GM23338 (cell line): ENCODE measurements around the gene CDK4. TPM values are rescaled to one million over a fixed set of nuclear protein-coding genes. Genes with fewer than 3 reads are reported as not detected.

Experiments
- ATAC-seq: fragments of 200-7000 bp; cut with Tn5 transposase; 3 replicates; pipeline ENCODE4 v1.9.1; 2020
- DNase-seq: peaks from one replicate; pipeline ENCODE4 v3.0.0-alpha.2; 2015; ENCODE audit warnings: low spot score
- H2AFZ ChIP-seq: fragments of 200-600 bp; sonication (generic); 2 replicates; pipeline ENCODE4 v1.8.0; 2016; ENCODE audit warnings: antibody characterized with exemption, mild to moderate bottlenecking, moderate library complexity
- H3F3A ChIP-seq: fragments of 200-600 bp; sonication (generic); replicated peaks from 2 replicates; pipeline ENCODE4 v1.8.0; 2017; ENCODE audit warnings: antibody characterized with exemption, mixed run types, low read depth
- H3K27ac ChIP-seq: fragments of 200-600 bp; sonication (generic); 2 replicates; pipeline ENCODE4 v1.6.1; 2016; ENCODE audit warnings: low read depth
- H3K27me3 ChIP-seq: fragments of 200-600 bp; sonication (generic); 2 replicates; pipeline ENCODE4 v1.8.0; 2016; ENCODE audit warnings: mild to moderate bottlenecking, mixed run types, moderate library complexity; ENCODE audit not compliant: insufficient read depth
- H3K36me3 ChIP-seq: fragments of 200-600 bp; sonication (generic); 2 replicates; pipeline ENCODE4 v1.8.0; 2016; ENCODE audit warnings: mild to moderate bottlenecking; ENCODE audit not compliant: insufficient read depth
- H3K4me1 ChIP-seq: fragments of 200-600 bp; sonication (generic); 2 replicates; pipeline ENCODE4 v1.8.0; 2016; ENCODE audit warnings: mild to moderate bottlenecking, moderate library complexity; ENCODE audit not compliant: insufficient read depth
- H3K4me2 ChIP-seq: fragments of 200-600 bp; sonication (generic); 2 replicates; pipeline ENCODE4 v1.7.1; 2017; ENCODE audit warnings: mixed run types
- H3K4me3 ChIP-seq: fragments of 200-600 bp; sonication (generic); 2 replicates; pipeline ENCODE4 v1.6.1; 2016; ENCODE audit warnings: mixed run types
- H3K79me2 ChIP-seq: fragments of 200-600 bp; sonication (generic); replicated peaks from 2 replicates; pipeline ENCODE4 v1.8.0; 2017; ENCODE audit warnings: mild to moderate bottlenecking; ENCODE audit not compliant: insufficient read depth
- H3K9me2 ChIP-seq: fragments of 200-600 bp; sonication (generic); 2 replicates; pipeline ENCODE4 v1.8.0; 2017; ENCODE audit not compliant: insufficient read depth
- H4K20me1 ChIP-seq: fragments of 200-600 bp; sonication (generic); replicated peaks from 2 replicates; pipeline ENCODE4 v1.8.0; 2017; ENCODE audit warnings: mild to moderate bottlenecking; ENCODE audit not compliant: insufficient read depth
- H3K27ac Mint-ChIP-seq: 2 replicates; pipeline ENCODE4 v1.8.0; 2020; ENCODE audit warnings: inconsistent platforms, mild to moderate bottlenecking, moderate library complexity, mixed read lengths
- H3K27me3 Mint-ChIP-seq: 3 replicates; pipeline ENCODE4 v1.8.0; 2022; ENCODE audit warnings: low read depth, mild to moderate bottlenecking, moderate library complexity, mixed read lengths, inconsistent platforms; ENCODE audit not compliant: insufficient read depth, poor library complexity
- H3K36me3 Mint-ChIP-seq: 3 replicates; pipeline ENCODE4 v1.8.0; 2021; ENCODE audit warnings: low read depth, mild to moderate bottlenecking, inconsistent platforms, moderate library complexity, mixed read lengths
- H3K4me1 Mint-ChIP-seq: 3 replicates; pipeline ENCODE4 v1.8.0; 2020; ENCODE audit warnings: mild to moderate bottlenecking, inconsistent platforms, mixed read lengths
- H3K4me3 Mint-ChIP-seq: 3 replicates; pipeline ENCODE4 v1.8.0; 2021; ENCODE audit warnings: moderate library complexity, mild to moderate bottlenecking, inconsistent platforms, mixed read lengths
- H3K9me3 Mint-ChIP-seq: 3 replicates; pipeline ENCODE4 v1.8.0; 2020; ENCODE audit warnings: moderate library complexity, mild to moderate bottlenecking, inconsistent platforms, mixed read lengths
- EZH2phosphoT487 ChIP-seq: fragments of 200-600 bp; sonication (generic); IDR thresholded peaks from one replicate; pipeline ENCODE4 v1.8.1; 2018; ENCODE audit warnings: antibody characterized with exemption; ENCODE audit not compliant: unreplicated experiment
- NANOG ChIP-seq: IDR thresholded peaks from 2 replicates; pipeline ENCODE4 v1.6.1; 2016; ENCODE audit warnings: antibody characterized with exemption, borderline replicate concordance
- POLR2AphosphoS5 ChIP-seq: IDR thresholded peaks from 2 replicates; pipeline ENCODE4 v1.6.1; 2016; ENCODE audit warnings: antibody characterized with exemption, low read depth
- STAT1 ChIP-seq: IDR thresholded peaks from one replicate; pipeline ENCODE4 v1.6.1; 2016; ENCODE audit warnings: antibody characterized with exemption; ENCODE audit not compliant: unreplicated experiment
- polyA plus RNA-seq: library from polyadenylated mRNA; unstranded; fragments of >200 nt; fragmentation: Nextera tagmentation; extraction: Ambion mirVana; gene quantifications from 2 replicates; pipeline ENCODE4 v1.2.1, GENCODE V29; 2016
- total RNA-seq: library from RNA; depleted of rRNA; stranded (reverse); fragments of >200 nt; shearing (Covaris generic); gene quantifications from 2 replicates; pipeline ENCODE4 v1.2.3, GENCODE V29; 2014
- TF ChIP-seq, protein P1 (sequence below): fragments of 250-450 bp; sonication (Bioruptor Pico); IDR thresholded peaks from 2 replicates; pipeline ENCODE4 v1.5.0; 2020; ENCODE audit warnings: mild to moderate bottlenecking, moderate library complexity
- TF ChIP-seq, protein P2 (sequence below), 2 experiments: fragments of 200-600 bp in 1 of 2; sonication (generic) in 1 of 2; conservative IDR thresholded peaks; 2 replicates each; pipeline versions ENCODE4 v1.5.1 to v1.6.1; 2016 to 2017; ENCODE audit warnings: antibody characterized with exemption in 2 of 2, low read depth in 2 of 2, mild to moderate bottlenecking in 2 of 2, moderate library complexity in 1 of 2

The CDK4 gene
- total and polyA plus RNA-seq, 2 experiments from 2014 or later: 105 to 198 TPM

DNA sequence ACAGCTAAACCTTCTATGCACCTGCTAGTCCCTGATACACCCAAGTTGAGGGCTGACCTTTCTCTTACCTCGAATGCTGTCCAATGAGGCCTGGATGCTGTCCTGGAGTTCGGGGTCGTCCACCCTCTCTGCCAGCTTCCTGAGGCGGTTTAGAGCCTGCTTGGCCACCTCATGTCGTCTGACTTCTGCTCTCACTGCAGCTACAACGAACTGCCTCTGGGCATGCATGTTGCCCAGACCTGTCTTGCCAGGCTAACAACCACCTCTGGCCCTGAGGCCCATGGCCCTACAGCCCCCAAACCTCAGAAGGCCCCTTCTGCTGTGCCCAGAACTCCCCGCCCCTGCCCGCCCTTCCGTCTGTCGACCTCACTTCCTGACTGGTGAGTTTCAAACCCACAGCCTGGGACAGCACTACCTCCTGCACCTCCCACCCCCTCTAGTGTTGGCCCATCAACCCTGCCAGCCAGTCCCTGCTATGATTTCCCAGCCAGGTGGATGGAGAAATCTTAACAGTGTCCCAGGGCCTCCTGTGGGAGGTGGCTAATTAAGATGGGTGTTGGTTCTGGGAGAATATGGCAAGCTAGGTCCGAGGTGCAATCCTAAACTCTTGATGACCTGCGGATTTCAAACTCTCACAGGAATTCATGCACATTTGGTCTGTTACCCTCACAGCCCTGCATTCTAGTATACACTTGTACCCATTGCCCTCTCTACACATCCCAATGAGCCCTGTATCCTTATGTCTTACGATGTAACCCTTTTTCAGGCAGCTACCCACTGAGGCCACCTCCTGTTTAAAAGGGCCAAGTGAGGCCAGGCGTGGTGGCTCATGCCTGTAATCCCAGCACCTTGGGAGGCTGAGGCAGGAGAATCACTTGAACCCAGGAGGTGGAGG, 10.0 kb downstream of the CDK4 start (continued):
- TF ChIP-seq, protein P1, sequence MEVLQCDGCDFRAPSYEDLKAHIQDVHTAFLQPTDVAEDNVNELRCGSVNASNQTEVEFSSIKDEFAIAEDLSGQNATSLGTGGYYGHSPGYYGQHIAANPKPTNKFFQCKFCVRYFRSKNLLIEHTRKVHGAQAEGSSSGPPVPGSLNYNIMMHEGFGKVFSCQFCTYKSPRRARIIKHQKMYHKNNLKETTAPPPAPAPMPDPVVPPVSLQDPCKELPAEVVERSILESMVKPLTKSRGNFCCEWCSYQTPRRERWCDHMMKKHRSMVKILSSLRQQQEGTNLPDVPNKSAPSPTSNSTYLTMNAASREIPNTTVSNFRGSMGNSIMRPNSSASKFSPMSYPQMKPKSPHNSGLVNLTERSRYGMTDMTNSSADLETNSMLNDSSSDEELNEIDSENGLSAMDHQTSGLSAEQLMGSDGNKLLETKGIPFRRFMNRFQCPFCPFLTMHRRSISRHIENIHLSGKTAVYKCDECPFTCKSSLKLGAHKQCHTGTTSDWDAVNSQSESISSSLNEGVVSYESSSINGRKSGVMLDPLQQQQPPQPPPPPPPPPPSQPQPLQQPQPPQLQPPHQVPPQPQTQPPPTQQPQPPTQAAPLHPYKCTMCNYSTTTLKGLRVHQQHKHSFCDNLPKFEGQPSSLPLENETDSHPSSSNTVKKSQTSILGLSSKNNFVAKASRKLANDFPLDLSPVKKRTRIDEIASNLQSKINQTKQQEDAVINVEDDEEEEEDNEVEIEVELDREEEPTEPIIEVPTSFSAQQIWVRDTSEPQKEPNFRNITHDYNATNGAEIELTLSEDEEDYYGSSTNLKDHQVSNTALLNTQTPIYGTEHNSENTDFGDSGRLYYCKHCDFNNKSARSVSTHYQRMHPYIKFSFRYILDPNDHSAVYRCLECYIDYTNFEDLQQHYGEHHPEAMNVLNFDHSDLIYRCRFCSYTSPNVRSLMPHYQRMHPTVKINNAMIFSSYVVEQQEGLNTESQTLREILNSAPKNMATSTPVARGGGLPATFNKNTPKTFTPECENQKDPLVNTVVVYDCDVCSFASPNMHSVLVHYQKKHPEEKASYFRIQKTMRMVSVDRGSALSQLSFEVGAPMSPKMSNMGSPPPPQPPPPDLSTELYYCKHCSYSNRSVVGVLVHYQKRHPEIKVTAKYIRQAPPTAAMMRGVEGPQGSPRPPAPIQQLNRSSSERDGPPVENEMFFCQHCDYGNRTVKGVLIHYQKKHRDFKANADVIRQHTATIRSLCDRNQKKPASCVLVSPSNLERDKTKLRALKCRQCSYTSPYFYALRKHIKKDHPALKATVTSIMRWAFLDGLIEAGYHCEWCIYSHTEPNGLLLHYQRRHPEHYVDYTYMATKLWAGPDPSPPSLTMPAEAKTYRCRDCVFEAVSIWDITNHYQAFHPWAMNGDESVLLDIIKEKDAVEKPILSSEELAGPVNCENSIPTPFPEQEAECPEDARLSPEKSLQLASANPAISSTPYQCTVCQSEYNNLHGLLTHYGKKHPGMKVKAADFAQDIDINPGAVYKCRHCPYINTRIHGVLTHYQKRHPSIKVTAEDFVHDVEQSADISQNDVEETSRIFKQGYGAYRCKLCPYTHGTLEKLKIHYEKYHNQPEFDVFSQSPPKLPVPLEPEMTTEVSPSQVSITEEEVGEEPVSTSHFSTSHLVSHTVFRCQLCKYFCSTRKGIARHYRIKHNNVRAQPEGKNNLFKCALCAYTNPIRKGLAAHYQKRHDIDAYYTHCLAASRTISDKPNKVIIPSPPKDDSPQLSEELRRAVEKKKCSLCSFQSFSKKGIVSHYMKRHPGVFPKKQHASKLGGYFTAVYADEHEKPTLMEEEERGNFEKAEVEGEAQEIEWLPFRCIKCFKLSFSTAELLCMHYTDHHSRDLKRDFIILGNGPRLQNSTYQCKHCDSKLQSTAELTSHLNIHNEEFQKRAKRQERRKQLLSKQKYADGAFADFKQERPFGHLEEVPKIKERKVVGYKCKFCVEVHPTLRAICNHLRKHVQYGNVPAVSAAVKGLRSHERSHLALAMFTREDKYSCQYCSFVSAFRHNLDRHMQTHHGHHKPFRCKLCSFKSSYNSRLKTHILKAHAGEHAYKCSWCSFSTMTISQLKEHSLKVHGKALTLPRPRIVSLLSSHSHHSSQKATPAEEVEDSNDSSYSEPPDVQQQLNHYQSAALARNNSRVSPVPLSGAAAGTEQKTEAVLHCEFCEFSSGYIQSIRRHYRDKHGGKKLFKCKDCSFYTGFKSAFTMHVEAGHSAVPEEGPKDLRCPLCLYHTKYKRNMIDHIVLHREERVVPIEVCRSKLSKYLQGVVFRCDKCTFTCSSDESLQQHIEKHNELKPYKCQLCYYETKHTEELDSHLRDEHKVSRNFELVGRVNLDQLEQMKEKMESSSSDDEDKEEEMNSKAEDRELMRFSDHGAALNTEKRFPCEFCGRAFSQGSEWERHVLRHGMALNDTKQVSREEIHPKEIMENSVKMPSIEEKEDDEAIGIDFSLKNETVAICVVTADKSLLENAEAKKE (CRISPR knock-in tag): no peak

DNA sequence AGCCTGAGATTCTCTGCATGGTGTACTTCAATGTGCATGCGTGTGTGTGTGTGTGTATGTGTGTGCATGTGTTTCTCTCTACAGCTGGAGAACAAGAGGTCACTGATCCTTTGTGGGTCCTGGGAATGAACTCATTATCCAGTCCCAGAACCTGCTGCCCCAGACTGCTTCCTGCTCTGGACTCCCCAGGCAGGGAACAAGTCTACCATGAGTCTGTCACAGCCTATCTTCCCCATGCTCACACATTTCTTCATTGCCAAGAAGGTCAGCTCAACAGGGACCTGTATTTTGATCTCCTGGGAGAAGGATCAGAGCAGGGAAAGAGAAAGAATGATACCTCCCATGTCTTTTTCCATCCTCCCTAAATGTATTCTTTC, 10.7 kb downstream of the CDK4 start:
- Histone ChIP-seq H3K9me2 (no peaks in the 10 kb centered on the region), H2AFZ (no peak overlapping the region), H3K27me3 (peaks cover 75% of the 10 kb centered on the region), H3K4me1 (peaks cover 14% of the 10 kb centered on the region), H3K4me2 (no peak overlapping the region), H3K79me2 (no peaks in the 10 kb centered on the region), H3F3A (peaks cover 17% of the 10 kb centered on the region), H3K27ac (no peak overlapping the region), H3K36me3 (peaks cover 3% of the 10 kb centered on the region; the same call in 1 of the 2 replicates), H4K20me1 (no peaks in the 10 kb centered on the region), H3K4me3 (no peak overlapping the region)
- H3K9me3 Mint-ChIP-seq: peaks cover 1% of the 10 kb centered on the region
- no peak overlapping the region for H3K27ac Mint-ChIP-seq
- H3K4me1 Mint-ChIP-seq: peaks cover 28% of the 10 kb centered on the region
- no peak for DNase-seq
- peaks cover 66% of the 10 kb centered on the region for H3K27me3 Mint-ChIP-seq
- no peak overlapping the region for H3K4me3 Mint-ChIP-seq
- peaks cover 7% of the 10 kb centered on the region for H3K36me3 Mint-ChIP-seq
- ATAC-seq: no peak
- TF ChIP-seq NANOG: no peak
- no peak for TF ChIP-seq STAT1
- TF ChIP-seq EZH2phosphoT487: no peak
- TF ChIP-seq, protein P1 (CRISPR knock-in tag): no peak
- TF ChIP-seq POLR2AphosphoS5: no peak
- TF ChIP-seq, protein P2, sequence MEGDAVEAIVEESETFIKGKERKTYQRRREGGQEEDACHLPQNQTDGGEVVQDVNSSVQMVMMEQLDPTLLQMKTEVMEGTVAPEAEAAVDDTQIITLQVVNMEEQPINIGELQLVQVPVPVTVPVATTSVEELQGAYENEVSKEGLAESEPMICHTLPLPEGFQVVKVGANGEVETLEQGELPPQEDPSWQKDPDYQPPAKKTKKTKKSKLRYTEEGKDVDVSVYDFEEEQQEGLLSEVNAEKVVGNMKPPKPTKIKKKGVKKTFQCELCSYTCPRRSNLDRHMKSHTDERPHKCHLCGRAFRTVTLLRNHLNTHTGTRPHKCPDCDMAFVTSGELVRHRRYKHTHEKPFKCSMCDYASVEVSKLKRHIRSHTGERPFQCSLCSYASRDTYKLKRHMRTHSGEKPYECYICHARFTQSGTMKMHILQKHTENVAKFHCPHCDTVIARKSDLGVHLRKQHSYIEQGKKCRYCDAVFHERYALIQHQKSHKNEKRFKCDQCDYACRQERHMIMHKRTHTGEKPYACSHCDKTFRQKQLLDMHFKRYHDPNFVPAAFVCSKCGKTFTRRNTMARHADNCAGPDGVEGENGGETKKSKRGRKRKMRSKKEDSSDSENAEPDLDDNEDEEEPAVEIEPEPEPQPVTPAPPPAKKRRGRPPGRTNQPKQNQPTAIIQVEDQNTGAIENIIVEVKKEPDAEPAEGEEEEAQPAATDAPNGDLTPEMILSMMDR (conservative IDR thresholded peaks at IDR 0.05; ENCODE audit: low read depth in 2 of 2): no peak
